OCI-LY7 (cell line): ENCODE data around the gene DDRGK1.

Experiments
- CTCF ChIP-seq: fragments of 200-600 bp; sonication (generic); conservative IDR thresholded peaks from 2 replicates; pipeline ENCODE4 v1.5.1; 2014; ENCODE audit warnings: mild to moderate bottlenecking, antibody characterized with exemption, low read length, moderate library complexity, mixed read lengths
- EZH2phosphoT487 ChIP-seq: fragments of 200-600 bp; sonication (generic); IDR thresholded peaks from 2 replicates; pipeline ENCODE4 v1.6.1; 2018; ENCODE audit warnings: low read depth, borderline replicate concordance, mild to moderate bottlenecking, mixed run types, antibody characterized with exemption, low read length, moderate library complexity, mixed read lengths

- TF ChIP-seq CTCF (peak; percentile 32; the same call in 1 of the 2 replicates), EZH2phosphoT487 (no peak)
These were observed 31.4 kb downstream of the DDRGK1 start, which contains the start of gene LZTS3 for GRCh38 chr20:3172933-3173609.
